ENCODE measurements around the gene CNNM2.

GRCh38 chr10:103060575-103060974 lies 142.5 kb downstream of the CNNM2 start:
- TF ChIP-seq POLR2AphosphoS5 (IDR thresholded peaks at IDR 0.05; ENCODE audit: low read depth, low read length) (no peak), REST (IDR thresholded peaks at IDR 0.05; ENCODE audit: insufficient read depth in 1 of 2, low read depth in 2 of 2, low read length in 2 of 2) (no peak), SIN3A (IDR thresholded peaks at IDR 0.05; ENCODE audit: borderline replicate concordance, insufficient read depth, low read length) (no peak), TAF1 (IDR thresholded peaks at IDR 0.05; ENCODE audit: borderline replicate concordance, insufficient read depth, low read length) (no peak), FOXP2 (optimal IDR thresholded peaks at IDR 0.05; ENCODE audit: borderline replicate concordance, extremely low read depth, extremely low read length, insufficient read depth) (no peak)

Measured in PFSK-1 (cell line).